ENCODE results near the gene CINP. TPM values are rescaled to one million over a fixed set of nuclear protein-coding genes. Genes with fewer than 3 reads are reported as not detected.

Gene CINP
- total and polyA plus RNA-seq, 2 of the 13 experiments (the other 11 are each of a cell fraction or from before 2014, with no cell fraction given), result 32.8 to 42.8 TPM

GRCh38 chr14:102304611-102305506 is 57.8 kb downstream of the CINP start, which contains the start of gene MOK (continued):
- TF ChIP-seq LCORL (IDR thresholded peaks at IDR 0.05) (0 out of 2 replicates have a peak, but pooled peaks have one; percentile 44), LCORL (CRISPR knock-in tag; IDR thresholded peaks at IDR 0.05) (no peak), PPARG (CRISPR knock-in tag; conservative IDR thresholded peaks at IDR 0.05) (peak; percentile 39; the same call in 1 of the 2 replicates), DPF2 (CRISPR knock-in tag; IDR thresholded peaks at IDR 0.05; ENCODE audit: borderline replicate concordance, low read depth) (peak; percentile 44; the same call in 1 of the 2 replicates), ZNF614 (CRISPR knock-in tag; IDR thresholded peaks at IDR 0.05; ENCODE audit: borderline replicate concordance) (peak; percentile 61; the same call in 1 of the 2 replicates), FOXK2 (IDR thresholded peaks at IDR 0.05) (peak; percentile 88), HNF4G (IDR thresholded peaks at IDR 0.05; ENCODE audit: borderline replicate concordance, low read depth, low read length) (peak; percentile 89), HNF4G (CRISPR knock-in tag; IDR thresholded peaks at IDR 0.05; ENCODE audit: borderline replicate concordance, low read depth) (no peak), RFXAP (CRISPR knock-in tag; IDR thresholded peaks at IDR 0.05; ENCODE audit: borderline replicate concordance) (peak; percentile 70; the same call in 1 of the 2 replicates), ZNF777 (CRISPR knock-in tag; IDR thresholded peaks at IDR 0.05) (peak; percentile 17; the same call in 1 of the 2 replicates), GPN1 (CRISPR knock-in tag; IDR thresholded peaks at IDR 0.05; ENCODE audit: borderline replicate concordance) (peak; percentile 29; the same call in 1 of the 2 replicates), PAXIP1 (CRISPR knock-in tag; conservative IDR thresholded peaks at IDR 0.05) (peak; percentile 73), MEIS2 (CRISPR knock-in tag; IDR thresholded peaks at IDR 0.05) (no peak), TERF1 (CRISPR knock-in tag; IDR thresholded peaks at IDR 0.05) (no peak), ZBTB33 (CRISPR knock-in tag; IDR thresholded peaks at IDR 0.05) (no peak)
- TF ChIP-seq, protein P1, sequence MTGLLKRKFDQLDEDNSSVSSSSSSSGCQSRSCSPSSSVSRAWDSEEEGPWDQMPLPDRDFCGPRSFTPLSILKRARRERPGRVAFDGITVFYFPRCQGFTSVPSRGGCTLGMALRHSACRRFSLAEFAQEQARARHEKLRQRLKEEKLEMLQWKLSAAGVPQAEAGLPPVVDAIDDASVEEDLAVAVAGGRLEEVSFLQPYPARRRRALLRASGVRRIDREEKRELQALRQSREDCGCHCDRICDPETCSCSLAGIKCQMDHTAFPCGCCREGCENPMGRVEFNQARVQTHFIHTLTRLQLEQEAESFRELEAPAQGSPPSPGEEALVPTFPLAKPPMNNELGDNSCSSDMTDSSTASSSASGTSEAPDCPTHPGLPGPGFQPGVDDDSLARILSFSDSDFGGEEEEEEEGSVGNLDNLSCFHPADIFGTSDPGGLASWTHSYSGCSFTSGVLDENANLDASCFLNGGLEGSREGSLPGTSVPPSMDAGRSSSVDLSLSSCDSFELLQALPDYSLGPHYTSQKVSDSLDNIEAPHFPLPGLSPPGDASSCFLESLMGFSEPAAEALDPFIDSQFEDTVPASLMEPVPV (CRISPR knock-in tag; IDR thresholded peaks at IDR 0.05), result no peak
- TF ChIP-seq, protein P2, sequence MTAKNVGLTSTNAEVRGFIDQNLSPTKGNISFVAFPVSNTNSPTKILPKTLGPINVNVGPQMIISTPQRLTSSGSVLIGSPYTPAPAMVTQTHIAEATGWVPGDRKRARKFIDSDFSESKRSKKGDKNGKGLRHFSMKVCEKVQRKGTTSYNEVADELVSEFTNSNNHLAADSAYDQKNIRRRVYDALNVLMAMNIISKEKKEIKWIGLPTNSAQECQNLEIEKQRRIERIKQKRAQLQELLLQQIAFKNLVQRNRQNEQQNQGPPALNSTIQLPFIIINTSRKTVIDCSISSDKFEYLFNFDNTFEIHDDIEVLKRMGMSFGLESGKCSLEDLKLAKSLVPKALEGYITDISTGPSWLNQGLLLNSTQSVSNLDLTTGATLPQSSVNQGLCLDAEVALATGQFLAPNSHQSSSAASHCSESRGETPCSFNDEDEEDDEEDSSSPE (CRISPR knock-in tag; IDR thresholded peaks at IDR 0.05), result 0 out of 2 replicates have a peak, but pooled peaks have one; percentile 50
